Sigmoid colon (tissue), 7 donors: ENCODE data around the gene TRIM33. TPM values are rescaled to one million over a fixed set of nuclear protein-coding genes. Genes with fewer than 3 reads are reported as not detected.

Source experiments
- DNase-seq: peaks from one replicate; pipeline ENCODE4 v3.0.0-alpha.2; 2019
- H3K27ac ChIP-seq, 4 donors: fragments of 200-600 bp; sonication (generic); one replicate each; pipeline ENCODE4 v1.5.1; 2016 to 2019; ENCODE audit warnings: mild to moderate bottlenecking in 1 of 4
- H3K27me3 ChIP-seq, 3 donors: fragments of 200-600 bp; sonication (generic); one replicate each; pipeline ENCODE4 v1.5.1; 2019; ENCODE audit warnings: mild to moderate bottlenecking in 1 of 3
- H3K36me3 ChIP-seq, 4 donors: fragments of 200-600 bp; sonication (generic); one replicate each; pipeline ENCODE4 v1.5.1; 2016 to 2019
- H3K4me1 ChIP-seq, 4 donors: fragments of 200-600 bp; sonication (generic); one replicate each; pipeline ENCODE4 v1.5.1; 2017 to 2019
- H3K4me3 ChIP-seq, 4 donors: fragments of 200-600 bp; sonication (generic); one replicate each; pipeline ENCODE4 v1.5.1; 2017 to 2019; ENCODE audit warnings: mild to moderate bottlenecking in 2 of 4, moderate library complexity in 1 of 4
- H3K9me3 ChIP-seq, 4 donors: fragments of 200-600 bp in 3 of 4; sonication (generic) in 3 of 4; one replicate each; pipeline versions ENCODE4 v1.5.1 to v1.6.1; 2013 to 2019
- EP300 ChIP-seq, 4 donors: sonication (generic); formaldehyde crosslinking; IDR thresholded peaks; one replicate each; pipeline ENCODE4 v1.6.1; 2017; ENCODE audit warnings: antibody characterized with exemption in 4 of 4
- POLR2A ChIP-seq, 2 donors: fragments of 450-650 bp; IDR thresholded peaks; one replicate each; pipeline ENCODE4 v1.6.1; 2016; ENCODE audit warnings: antibody characterized with exemption in 2 of 2, mild to moderate bottlenecking in 2 of 2, moderate library complexity in 2 of 2
- POLR2AphosphoS5 ChIP-seq, 4 donors: sonication (generic); formaldehyde crosslinking; IDR thresholded peaks; one replicate each; pipeline ENCODE4 v1.6.1; 2017; ENCODE audit warnings: antibody characterized with exemption in 4 of 4
- WGBS, 2 donors: extraction: QIAGEN DNeasy Blood & Tissue Kit; methylation state at CpG; one replicate each; pipeline ENCODE4 v1.1.7; 2013; 5-methylcytosine and 5-hydroxymethylcytosine counted together
- intact Hi-C: fragments of 100-400 bp; cut with DNase I; formaldehyde crosslinking; loops from one replicate; pipeline ENCODE4 v1.15.1; 2023
- polyA plus RNA-seq, 3 donors: library from polyadenylated mRNA; stranded (reverse); fragments of 200-250 nt; gene quantifications; one replicate each; pipeline ENCODE4 v1.2.3, GENCODE V29; 2013
- total RNA-seq, 4 donors: library from RNA; depleted of rRNA; stranded (reverse); fragments of >200 nt; gene quantifications; one replicate each; pipeline ENCODE4 v1.1.0, GENCODE V29; 2016
- TF ChIP-seq, protein P1 (sequence below), 4 experiments: fragments of 450-650 bp in 3 of 4; fragments of 200-600 bp in 1 of 4; IDR thresholded peaks; one replicate each; pipeline ENCODE4 v1.5.1; 2016 to 2019; ENCODE audit warnings: antibody characterized with exemption in 4 of 4, mild to moderate bottlenecking in 3 of 4, moderate library complexity in 2 of 4
- donor health status: healthy with polysubstance abuse.
- donor health status: Bipolar disorder and iron deficiency.
- donor health status: healthy.

Gene TRIM33
- total and polyA plus RNA-seq, 7 donors, result 4.6 to 42.0 (median 38.7) TPM

DNA sequence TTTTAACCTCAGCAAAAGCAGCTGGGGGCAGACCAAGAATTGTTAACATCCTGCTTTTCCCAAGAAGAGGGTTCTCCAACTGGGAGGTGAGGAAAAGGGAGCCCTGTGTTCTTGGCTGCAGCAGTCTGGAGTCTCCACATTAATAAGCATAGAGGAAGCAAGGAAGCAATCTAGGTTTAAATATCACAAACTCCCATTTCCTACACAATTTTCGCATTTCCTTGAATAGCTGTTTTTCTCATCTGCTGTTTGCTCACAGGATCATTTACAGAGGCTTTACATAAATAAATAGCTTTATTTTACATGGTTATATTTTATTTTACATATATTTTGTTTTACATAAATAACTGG, 124.0 kb downstream of the TRIM33 start:
- peaks cover 0 to 10% (median 0%) of the 10 kb centered on the region in 4 donors for H3K9me3 ChIP-seq
- intact Hi-C loops, result no loop called here
- no peaks in the 10 kb centered on the region for H3K27me3 ChIP-seq
- H3K4me1 ChIP-seq, result peaks cover 0 to 5% (median 0%) of the 10 kb centered on the region in 4 donors
- no peak for DNase-seq
- no peak overlapping the region for H3K27ac ChIP-seq
- H3K4me3 ChIP-seq, result no peak overlapping the region
- 60 to 80% methylated on average over 1 of the region's 1 CpG for WGBS, 2 donors
- H3K36me3 ChIP-seq, result no peaks in the 10 kb centered on the region
- no peak for TF ChIP-seq POLR2AphosphoS5 (IDR thresholded peaks at IDR 0.05)
- no peak for TF ChIP-seq EP300 (IDR thresholded peaks at IDR 0.05)
- TF ChIP-seq, protein P1, sequence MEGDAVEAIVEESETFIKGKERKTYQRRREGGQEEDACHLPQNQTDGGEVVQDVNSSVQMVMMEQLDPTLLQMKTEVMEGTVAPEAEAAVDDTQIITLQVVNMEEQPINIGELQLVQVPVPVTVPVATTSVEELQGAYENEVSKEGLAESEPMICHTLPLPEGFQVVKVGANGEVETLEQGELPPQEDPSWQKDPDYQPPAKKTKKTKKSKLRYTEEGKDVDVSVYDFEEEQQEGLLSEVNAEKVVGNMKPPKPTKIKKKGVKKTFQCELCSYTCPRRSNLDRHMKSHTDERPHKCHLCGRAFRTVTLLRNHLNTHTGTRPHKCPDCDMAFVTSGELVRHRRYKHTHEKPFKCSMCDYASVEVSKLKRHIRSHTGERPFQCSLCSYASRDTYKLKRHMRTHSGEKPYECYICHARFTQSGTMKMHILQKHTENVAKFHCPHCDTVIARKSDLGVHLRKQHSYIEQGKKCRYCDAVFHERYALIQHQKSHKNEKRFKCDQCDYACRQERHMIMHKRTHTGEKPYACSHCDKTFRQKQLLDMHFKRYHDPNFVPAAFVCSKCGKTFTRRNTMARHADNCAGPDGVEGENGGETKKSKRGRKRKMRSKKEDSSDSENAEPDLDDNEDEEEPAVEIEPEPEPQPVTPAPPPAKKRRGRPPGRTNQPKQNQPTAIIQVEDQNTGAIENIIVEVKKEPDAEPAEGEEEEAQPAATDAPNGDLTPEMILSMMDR (IDR thresholded peaks at IDR 0.05), result no peak
- no peak for TF ChIP-seq POLR2A (IDR thresholded peaks at IDR 0.05)

DNA sequence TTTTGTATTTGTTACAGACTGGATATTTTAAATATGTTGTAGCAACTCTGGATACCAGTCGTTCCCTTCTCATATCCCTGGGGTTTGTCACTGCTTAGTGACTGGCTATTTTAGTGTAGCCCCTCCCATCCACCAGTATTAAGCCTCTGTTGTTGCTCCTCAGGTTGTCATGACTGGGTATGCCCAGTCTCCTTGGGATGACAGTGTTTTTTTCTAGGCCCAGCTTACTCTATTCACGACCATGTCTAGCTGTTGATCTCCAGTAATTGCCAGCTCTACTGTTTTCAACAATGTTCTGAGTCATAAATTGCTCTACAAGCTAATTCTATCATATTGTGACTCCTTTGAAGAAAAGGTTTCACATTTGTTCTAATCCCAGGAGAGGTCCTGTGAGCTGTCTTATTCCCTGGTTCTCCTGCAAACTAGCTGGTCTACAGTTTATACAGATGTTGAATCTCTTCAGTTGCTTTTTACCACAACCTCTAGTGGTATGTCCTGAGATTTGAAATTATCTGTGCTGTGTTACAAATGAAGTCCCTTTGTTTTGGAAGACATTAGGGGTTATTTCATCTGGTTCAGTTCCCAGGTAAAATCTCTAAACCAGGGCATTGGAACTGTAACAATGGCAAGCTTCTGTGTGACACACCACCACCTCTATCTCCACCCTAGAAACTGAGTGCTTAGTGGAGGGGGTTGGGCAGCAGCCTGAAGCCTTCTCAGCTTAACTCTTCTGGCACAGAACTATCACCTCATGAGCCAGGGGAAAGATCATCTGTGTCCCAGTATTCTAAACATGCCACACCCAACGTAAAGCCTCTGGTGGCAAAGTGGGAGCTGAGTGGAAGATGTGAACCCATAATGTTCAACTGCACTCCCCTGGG, 124.6 kb downstream of the TRIM33 start:
- Histone ChIP-seq H3K27ac (no peak overlapping the region), H3K9me3 (peaks cover 0 to 10% (median 0%) of the 10 kb centered on the region in 4 donors), H3K4me3 (no peak overlapping the region), H3K36me3 (no peaks in the 10 kb centered on the region), H3K27me3 (no peaks in the 10 kb centered on the region), H3K4me1 (peaks cover 0 to 5% (median 0%) of the 10 kb centered on the region in 4 donors)
- TF ChIP-seq POLR2AphosphoS5 (IDR thresholded peaks at IDR 0.05) (no peak), EP300 (IDR thresholded peaks at IDR 0.05) (no peak), POLR2A (IDR thresholded peaks at IDR 0.05) (no peak)
- TF ChIP-seq, protein P1 (IDR thresholded peaks at IDR 0.05), result no peak
- 62 to 71% methylated on average over 3 of the region's 3 CpGs for WGBS, 2 donors
- intact Hi-C loops, result no loop called here
- no peak for DNase-seq

DNA sequence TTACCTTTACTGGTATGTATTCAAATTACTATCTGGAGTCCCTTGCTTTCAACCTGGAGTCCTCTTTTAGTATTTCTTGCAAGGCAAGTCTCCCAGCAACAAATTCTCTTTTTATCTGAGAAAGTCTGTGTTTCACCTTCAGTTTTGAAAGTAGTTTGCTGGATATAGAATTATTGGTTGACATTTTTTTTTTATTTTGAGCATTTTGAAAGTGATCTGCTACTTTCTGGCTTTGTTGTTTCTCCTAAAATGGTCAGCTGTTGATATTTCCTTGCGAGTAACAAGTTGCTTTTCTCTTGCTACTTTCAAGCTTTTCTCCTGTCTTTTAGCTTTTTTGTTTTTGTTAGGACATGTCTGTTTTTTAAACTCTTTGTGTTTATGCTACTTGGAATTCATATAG, 126.1 kb downstream of the TRIM33 start:
- TF ChIP-seq POLR2A (IDR thresholded peaks at IDR 0.05) (no peak), POLR2AphosphoS5 (IDR thresholded peaks at IDR 0.05) (no peak), EP300 (IDR thresholded peaks at IDR 0.05) (no peak)
- TF ChIP-seq, protein P1 (IDR thresholded peaks at IDR 0.05), result no peak
- 97% methylated on average over 1 of the region's 1 CpG for WGBS, 2 donors
- intact Hi-C loops, result loop anchor here (5.0 kb wide), 1 partner anchor 38 kb away; no protein-coding TSS in a partner anchor

DNA sequence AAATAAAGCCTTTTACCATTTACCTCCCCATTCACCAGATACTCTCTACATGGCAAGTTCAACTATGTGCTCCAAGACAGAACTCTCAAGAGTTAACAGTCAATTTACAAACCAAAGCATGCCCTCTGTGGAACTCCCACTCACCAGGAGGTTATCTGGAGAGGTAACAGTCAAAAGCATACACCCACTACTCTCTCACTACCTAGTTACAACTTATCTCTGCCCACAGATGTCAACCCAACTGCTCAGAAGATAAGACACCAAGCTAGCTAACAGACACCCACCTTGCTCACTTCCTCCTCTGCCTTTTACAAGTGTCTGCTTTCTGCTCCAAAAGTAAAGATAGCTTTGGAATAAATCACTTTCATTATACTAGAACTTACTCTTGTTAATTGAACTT, 131.0 kb downstream of the TRIM33 start:
- no peak for DNase-seq

More for the DNA sequence above, 126.1 kb downstream of the TRIM33 start:
- DNase-seq, result no peak
- Histone ChIP-seq H3K4me1 (peaks cover 0 to 5% (median 0%) of the 10 kb centered on the region in 4 donors), H3K27ac (no peak overlapping the region), H3K36me3 (no peaks in the 10 kb centered on the region), H3K4me3 (no peak overlapping the region), H3K9me3 (peaks cover 0 to 10% (median 0%) of the 10 kb centered on the region in 4 donors), H3K27me3 (no peaks in the 10 kb centered on the region)

More for the DNA sequence above, 131.0 kb downstream of the TRIM33 start:
- Histone ChIP-seq H3K36me3 (no peaks in the 10 kb centered on the region), H3K27me3 (no peaks in the 10 kb centered on the region), H3K4me3 (no peak overlapping the region), H3K4me1 (no peaks in the 10 kb centered on the region), H3K9me3 (peaks cover 0 to 9% (median 2%) of the 10 kb centered on the region in 4 donors), H3K27ac (no peak overlapping the region)
- intact Hi-C loops, result loop anchor here (5.0 kb wide), 1 partner anchor 33 kb away; no protein-coding TSS in a partner anchor
- TF ChIP-seq EP300 (IDR thresholded peaks at IDR 0.05) (no peak), POLR2A (IDR thresholded peaks at IDR 0.05) (no peak), POLR2AphosphoS5 (IDR thresholded peaks at IDR 0.05) (no peak)
- TF ChIP-seq, protein P1 (IDR thresholded peaks at IDR 0.05), result no peak
